Measurements from ENCODE around the gene TCP11L2. TPM values are rescaled to one million over a fixed set of nuclear protein-coding genes. Genes with fewer than 3 reads are reported as not detected.

The TCP11L2 gene
- total RNA-seq, 2 donors from 2014 or later: 13.3 to 45.6 TPM

DNA sequence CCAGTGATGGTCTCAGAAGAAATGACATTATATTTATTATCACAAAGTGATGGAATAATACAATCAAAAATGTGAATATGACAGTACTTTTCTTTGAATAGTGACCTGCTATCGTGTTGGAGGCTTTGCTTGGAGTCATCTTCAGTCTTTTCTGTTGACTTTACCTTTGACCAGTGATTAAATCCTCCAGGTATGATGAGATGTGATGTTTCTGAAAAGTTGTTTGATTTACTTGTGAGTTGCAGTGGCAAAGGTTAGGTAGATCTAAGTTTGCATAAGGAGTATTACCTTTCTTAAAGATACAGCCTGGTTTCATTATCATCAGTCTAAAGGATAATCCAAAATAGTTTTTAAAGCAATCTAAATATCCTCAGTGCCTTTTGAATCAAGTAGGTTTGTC lies 4.6 kb downstream of the TCP11L2 start:
- no peaks in the 10 kb centered on the region for H3K4me1 ChIP-seq
- no peak overlapping the region for H3K4me3 ChIP-seq
- no peak overlapping the region for H3K9ac ChIP-seq (ENCODE audit: low read depth in 2 of 2, low read length in 2 of 2)
- H3K27ac ChIP-seq: no peak overlapping the region
- TF ChIP-seq CTCF (IDR thresholded peaks at IDR 0.05): no peak
- intact Hi-C loops (cut with DNase I): no loop called here
- no peaks in the 10 kb centered on the region for H3K36me3 ChIP-seq
- no peaks in the 10 kb centered on the region for H3K27me3 ChIP-seq
- H3K9me3 ChIP-seq: no peaks in the 10 kb centered on the region
- DNase-seq: no peak

DNA sequence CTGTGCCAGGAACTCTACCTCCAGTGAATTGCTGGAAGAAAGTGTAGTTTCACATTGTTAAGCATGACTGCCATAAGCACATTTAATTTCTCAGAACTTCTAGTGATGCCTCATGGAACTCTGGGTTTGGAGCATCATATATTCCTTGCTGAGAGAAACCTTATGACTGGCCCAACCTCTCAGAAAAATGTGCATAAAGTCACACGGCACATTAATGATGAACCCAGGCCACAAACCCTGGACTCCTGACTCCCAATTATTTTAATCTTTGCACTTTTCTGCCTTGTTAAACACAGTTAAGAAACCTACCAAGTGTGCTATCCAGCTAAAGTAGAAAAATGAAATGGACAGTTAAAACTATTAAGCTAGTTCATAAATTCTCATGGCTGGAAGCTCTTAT lies 5.6 kb downstream of the TCP11L2 start:
- Histone ChIP-seq H3K9me3 (no peaks in the 10 kb centered on the region), H3K4me1 (no peaks in the 10 kb centered on the region), H3K9ac (ENCODE audit: low read depth in 2 of 2, low read length in 2 of 2) (no peak overlapping the region), H3K4me3 (no peak overlapping the region), H3K27me3 (no peaks in the 10 kb centered on the region), H3K27ac (no peak overlapping the region), H3K36me3 (no peaks in the 10 kb centered on the region)
- intact Hi-C loops (cut with DNase I): no loop called here
- no peak for DNase-seq
- no peak for TF ChIP-seq CTCF (IDR thresholded peaks at IDR 0.05)

GRCh38 chr12:106308611-106309010 lies 6.1 kb downstream of the TCP11L2 start:
- Histone ChIP-seq H3K36me3 (no peaks in the 10 kb centered on the region), H3K9me3 (no peaks in the 10 kb centered on the region), H3K4me3 (no peak overlapping the region), H3K4me1 (no peaks in the 10 kb centered on the region), H3K9ac (ENCODE audit: low read depth in 2 of 2, low read length in 2 of 2) (no peak overlapping the region), H3K27ac (no peak overlapping the region), H3K27me3 (no peaks in the 10 kb centered on the region)
- DNase-seq: no peak
- intact Hi-C loops (cut with DNase I): no loop called here
- TF ChIP-seq CTCF (IDR thresholded peaks at IDR 0.05): no peak

DNA sequence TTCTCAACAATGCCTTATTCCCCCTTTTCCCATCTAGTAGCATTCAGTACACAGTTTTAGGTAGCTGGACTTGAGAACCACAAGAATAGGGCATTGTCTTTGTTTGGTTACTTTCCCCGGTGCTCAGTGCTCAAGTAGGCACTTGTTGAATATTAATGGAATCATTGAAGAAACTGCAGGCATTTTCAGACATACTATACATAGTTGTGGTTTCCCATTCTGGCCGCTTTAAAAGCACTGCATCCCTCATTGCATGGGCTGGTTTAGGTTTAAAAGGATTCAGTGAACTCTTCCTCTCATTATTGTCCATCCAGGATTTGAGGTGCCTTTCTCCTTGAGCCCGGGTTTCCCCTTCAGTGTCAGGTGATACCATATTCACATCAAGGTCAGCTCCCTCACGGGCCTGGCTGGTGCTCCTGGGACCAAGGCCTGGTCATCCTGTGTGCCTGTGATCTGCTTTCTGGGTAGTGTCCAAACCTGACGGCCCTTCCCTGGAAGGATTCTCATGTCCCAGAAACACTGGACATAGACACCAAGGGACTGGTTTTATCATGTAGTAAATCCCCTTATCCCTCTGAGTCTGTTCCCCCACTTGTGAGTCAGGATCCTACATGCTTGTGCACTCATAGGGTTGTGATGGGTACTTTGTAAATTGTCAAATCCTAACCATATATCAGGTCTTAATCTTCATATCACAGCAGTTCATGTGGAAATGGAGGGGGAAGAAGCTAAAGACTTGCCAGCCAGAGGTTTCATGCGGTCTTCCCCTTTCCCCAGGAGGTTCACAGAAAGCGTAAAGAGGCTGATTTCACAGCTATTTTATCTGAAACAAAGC lies 7.4 kb downstream of the TCP11L2 start:
- Histone ChIP-seq H3K27me3 (no peaks in the 10 kb centered on the region), H3K9me3 (no peaks in the 10 kb centered on the region), H3K4me1 (no peaks in the 10 kb centered on the region), H3K4me3 (no peak overlapping the region), H3K27ac (no peak overlapping the region), H3K9ac (ENCODE audit: low read depth in 2 of 2, low read length in 2 of 2) (no peak overlapping the region), H3K36me3 (no peaks in the 10 kb centered on the region)
- DNase-seq: no peak
- no peak for TF ChIP-seq CTCF (IDR thresholded peaks at IDR 0.05)
- intact Hi-C loops (cut with DNase I): no loop called here

- Histone ChIP-seq H3K36me3 (no peaks in the 10 kb centered on the region), H3K27me3 (no peaks in the 10 kb centered on the region), H3K4me1 (no peaks in the 10 kb centered on the region), H3K9me3 (no peaks in the 10 kb centered on the region), H3K27ac (no peak overlapping the region), H3K4me3 (no peak overlapping the region), H3K9ac (ENCODE audit: low read depth in 2 of 2, low read length in 2 of 2) (no peak overlapping the region)
- DNase-seq: no peak
- intact Hi-C loops (cut with DNase I): no loop called here
- no peak for TF ChIP-seq CTCF (IDR thresholded peaks at IDR 0.05)
Measured at GRCh38 chr12:106310687-106311086, 8.2 kb downstream of the TCP11L2 start.
